Measurements from ENCODE around the gene SFT2D3. TPM values are rescaled to one million over a fixed set of nuclear protein-coding genes. Genes with fewer than 3 reads are reported as not detected.

The SFT2D3 gene
- total RNA-seq, 1 donor from 2014 or later, result 12.5 TPM

- H3K9me3 Mint-ChIP-seq, result no peaks in the 10 kb centered on the region
- no peak overlapping the region for H3K4me3 Mint-ChIP-seq
- no peak overlapping the region for H3K27ac Mint-ChIP-seq
- H3K4me1 Mint-ChIP-seq (ENCODE audit: unreplicated experiment), result no peaks in the 10 kb centered on the region
- DNase-seq (ENCODE audit: extremely low spot score, unreplicated experiment), result no peak
- peaks cover 20% of the 10 kb centered on the region for H3K36me3 Mint-ChIP-seq
- H3K27me3 Mint-ChIP-seq, result no peaks in the 10 kb centered on the region
- no peak for TF ChIP-seq CTCF (conservative IDR thresholded peaks at IDR 0.05)
Measured at GRCh38 chr2:127722807-127723206, 21.5 kb downstream of the SFT2D3 start.

DNA sequence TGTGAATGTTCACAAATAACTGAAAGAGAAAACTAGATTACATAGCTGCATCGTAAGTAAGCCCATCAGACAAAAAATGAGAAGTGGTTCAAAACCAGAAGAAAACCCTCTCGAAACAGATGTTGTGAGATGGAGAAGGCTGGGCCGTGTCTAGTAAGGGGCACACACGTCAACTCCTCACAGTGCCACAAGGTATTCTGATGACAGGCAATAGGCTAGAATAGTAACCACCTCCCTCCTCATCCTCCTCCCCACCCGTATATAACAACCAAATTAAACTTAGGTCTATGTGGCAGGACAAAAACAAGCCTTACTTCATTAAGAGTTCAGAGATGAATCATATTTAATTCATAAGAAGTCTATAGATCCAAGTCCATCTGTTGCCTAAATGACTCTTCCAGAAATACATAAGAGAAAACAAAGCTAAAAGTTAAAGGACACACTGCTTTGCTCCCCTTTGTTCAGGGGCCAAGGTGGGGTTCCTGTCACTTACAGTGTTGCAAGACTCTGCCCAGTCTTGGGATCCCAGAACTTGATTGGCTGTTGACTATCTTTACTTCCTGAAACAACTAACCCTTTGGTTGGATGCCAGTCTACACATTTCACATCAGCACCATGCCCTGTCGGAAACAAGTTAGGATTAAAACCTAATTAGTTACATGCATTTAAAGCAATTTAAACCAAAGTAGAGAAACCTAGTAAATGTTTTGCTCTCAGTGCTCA lies 25.0 kb downstream of the SFT2D3 start:
- DNase-seq (ENCODE audit: extremely low spot score, unreplicated experiment), result no peak
- Mint-ChIP-seq H3K4me3 (no peak overlapping the region), H3K9me3 (no peaks in the 10 kb centered on the region)

DNA sequence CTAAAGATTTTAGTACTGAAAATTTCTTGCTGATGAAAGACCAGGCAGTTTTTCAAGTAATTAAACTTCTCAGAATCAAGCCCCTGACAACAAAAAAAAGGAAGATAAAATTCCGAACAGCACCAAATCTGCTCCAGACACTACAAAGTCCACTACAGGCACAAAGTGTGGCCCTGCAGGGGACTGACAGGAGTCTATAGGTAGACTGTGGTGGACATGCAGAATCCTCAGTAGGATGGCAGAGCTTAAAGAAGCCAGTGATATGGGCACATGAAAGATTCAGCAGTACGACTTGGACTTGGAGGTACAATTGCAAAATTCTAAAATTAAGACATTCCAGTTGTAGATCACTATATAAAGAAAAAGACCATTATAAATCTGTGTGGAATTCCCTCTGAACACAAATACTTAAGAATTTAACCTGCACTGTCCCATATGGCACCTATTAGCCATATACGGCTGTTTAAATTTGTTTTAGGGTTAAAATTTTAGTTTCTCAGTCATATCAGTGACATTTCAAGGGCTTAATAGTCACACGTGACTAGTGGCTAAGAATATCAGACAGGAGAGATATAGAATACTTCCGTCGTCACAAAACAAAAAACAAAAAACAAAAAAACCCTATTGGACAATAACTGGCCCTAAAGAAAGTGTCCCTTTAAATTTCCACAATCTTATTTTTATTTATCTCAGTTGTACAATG lies 32.0 kb downstream of the SFT2D3 start:
- Mint-ChIP-seq H3K9me3 (no peaks in the 10 kb centered on the region), H3K4me3 (no peak overlapping the region), H3K4me1 (ENCODE audit: unreplicated experiment) (peaks cover 6% of the 10 kb centered on the region), H3K36me3 (peaks cover 3% of the 10 kb centered on the region), H3K27ac (no peak overlapping the region), H3K27me3 (no peaks in the 10 kb centered on the region)
- no peak for TF ChIP-seq CTCF (conservative IDR thresholded peaks at IDR 0.05)
- DNase-seq (ENCODE audit: extremely low spot score, unreplicated experiment), result no peak

More for the DNA sequence above, 25.0 kb downstream of the SFT2D3 start:
- Mint-ChIP-seq H3K4me1 (ENCODE audit: unreplicated experiment) (no peaks in the 10 kb centered on the region), H3K27me3 (no peaks in the 10 kb centered on the region), H3K27ac (no peak overlapping the region), H3K36me3 (peaks cover 15% of the 10 kb centered on the region)
- TF ChIP-seq CTCF (conservative IDR thresholded peaks at IDR 0.05), result no peak

DNA sequence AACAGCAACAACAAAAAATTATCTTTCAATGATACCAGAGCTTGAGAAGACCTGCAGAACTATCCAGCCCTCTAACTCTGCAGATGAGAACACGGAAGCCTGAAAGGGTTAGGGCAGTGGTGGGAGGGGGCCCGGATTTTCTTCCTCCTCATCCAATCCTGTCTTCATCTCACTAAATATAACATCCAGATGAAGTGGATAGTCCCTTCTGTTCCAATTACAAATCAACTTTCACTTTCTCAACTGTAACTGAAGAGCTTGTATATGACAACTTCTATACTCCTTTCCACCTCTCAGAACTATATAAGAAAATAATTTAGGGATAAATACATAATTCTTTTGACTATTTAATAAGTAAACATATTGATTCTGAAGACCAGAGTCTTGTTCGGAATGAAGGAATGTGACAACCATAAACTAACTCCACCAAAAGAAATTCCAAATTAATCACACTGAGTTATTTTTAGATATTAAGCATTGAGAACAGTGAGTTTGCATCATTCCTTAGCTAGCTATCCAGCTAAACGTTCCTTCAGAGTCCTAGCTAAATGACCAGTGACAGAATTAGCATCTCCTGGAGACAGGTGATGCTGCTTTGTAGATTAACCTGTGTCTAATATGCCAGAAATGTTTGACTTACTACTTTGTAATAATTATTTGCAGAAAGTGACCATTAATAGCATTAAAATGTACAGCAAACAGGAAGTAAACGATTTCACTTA lies 32.7 kb downstream of the SFT2D3 start:
- H3K9me3 Mint-ChIP-seq, result no peaks in the 10 kb centered on the region
- no peak overlapping the region for H3K27ac Mint-ChIP-seq
- no peaks in the 10 kb centered on the region for H3K27me3 Mint-ChIP-seq
- TF ChIP-seq CTCF (conservative IDR thresholded peaks at IDR 0.05), result no peak
- peaks cover 6% of the 10 kb centered on the region for H3K4me1 Mint-ChIP-seq (ENCODE audit: unreplicated experiment)
- H3K36me3 Mint-ChIP-seq, result peaks cover 9% of the 10 kb centered on the region
- no peak overlapping the region for H3K4me3 Mint-ChIP-seq
- DNase-seq (ENCODE audit: extremely low spot score, unreplicated experiment), result no peak

DNA sequence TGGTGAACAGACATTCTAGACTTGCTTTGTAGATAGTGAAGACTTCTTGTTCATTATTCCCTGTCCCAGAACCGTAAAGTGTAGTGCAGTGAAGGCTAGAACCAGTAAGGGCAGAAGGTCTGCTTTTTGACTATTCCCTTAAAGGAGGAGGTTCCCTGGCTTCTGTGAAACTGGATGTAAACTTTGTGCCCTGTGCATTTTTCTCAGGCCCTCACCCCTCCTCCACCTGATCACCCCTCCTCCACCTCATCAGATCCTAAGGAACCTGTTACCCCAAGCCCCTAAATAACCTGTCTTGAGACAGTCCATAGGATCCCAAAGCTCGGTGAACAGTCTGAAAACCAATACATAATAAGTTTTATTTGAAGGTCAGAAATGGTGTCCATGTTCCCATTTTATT lies 33.7 kb downstream of the SFT2D3 start:
- H3K9me3 Mint-ChIP-seq, result no peaks in the 10 kb centered on the region
- TF ChIP-seq CTCF (conservative IDR thresholded peaks at IDR 0.05), result no peak
- no peak overlapping the region for H3K4me3 Mint-ChIP-seq
- no peak for DNase-seq (ENCODE audit: extremely low spot score, unreplicated experiment)
- H3K27ac Mint-ChIP-seq, result no peak overlapping the region
- peaks cover 6% of the 10 kb centered on the region for H3K4me1 Mint-ChIP-seq (ENCODE audit: unreplicated experiment)
- peaks cover 12% of the 10 kb centered on the region for H3K36me3 Mint-ChIP-seq
- no peaks in the 10 kb centered on the region for H3K27me3 Mint-ChIP-seq

All from type B pancreatic cell (in vitro differentiated cells).